HCT116 (cell line): ENCODE results near the gene ECEL1. TPM values are rescaled to one million over a fixed set of nuclear protein-coding genes. Genes with fewer than 3 reads are reported as not detected.

Source experiments
- ATAC-seq: fragments of 200-7000 bp; cut with Tn5 transposase; 2 replicates; pipeline ENCODE4 v1.9.1; 2020; ENCODE audit warnings: mild to moderate bottlenecking, moderate library complexity
- BruUV-seq: library from RNA; stranded (reverse); fragments of 400-500 nt; replicated peaks from 2 replicates; lab custom pipeline; 2021; lab: Mats Ljungman, UMichigan
- CTCF ChIA-PET: fragments of 300-600 bp; sonication (Branson Sonifier 250); formaldehyde crosslinking; loops from one replicate; lab custom pipeline; 2021; ENCODE audit warnings: antibody characterized with exemption; lab: Charles Lee
- POLR2A ChIA-PET: fragments of 300-600, 350-600 bp; sonication (Branson Sonifier 250); formaldehyde crosslinking; loops from one replicate; lab custom pipeline; 2021; ENCODE audit warnings: antibody characterized with exemption; lab: Charles Lee
- RAD21 ChIA-PET, 2 experiments: fragments of 300-600 bp; sonication (Branson Sonifier 250); formaldehyde crosslinking; loops; one replicate each; lab custom pipeline; 2023; ENCODE audit warnings: low total read pairs in 2 of 2; ENCODE audit not compliant: uncharacterized antibody in 2 of 2, unreplicated experiment in 2 of 2, low non-redundant PET in 1 of 2; lab: Charles Lee
- DNase-seq: peaks from one replicate; pipeline ENCODE4 v3.0.0-alpha.2; 2010; ENCODE audit warnings: low read depth, low spot score
- H2AFZ ChIP-seq: fragments of 200-600 bp; shearing (Covaris generic), sonication (generic); 2 replicates; pipeline ENCODE4 v1.6.1; 2017; ENCODE audit warnings: low read depth, mixed run types, mixed read lengths, antibody characterized with exemption, low read length; ENCODE audit not compliant: poor library complexity, severe bottlenecking
- H3K27ac ChIP-seq: 2 replicates; pipeline ENCODE4 v1.5.1; 2012; ENCODE audit warnings: low read depth, low read length
- H3K27me3 ChIP-seq: fragments of 200-600 bp; sonication (generic); 2 replicates; pipeline ENCODE4 v1.6.1; 2016; ENCODE audit warnings: mixed run types, low read length, mixed read lengths; ENCODE audit not compliant: insufficient read depth
- H3K36me3 ChIP-seq, 2 experiments: fragments of 200-500 bp in 1 of 2; fragments of 200-600 bp in 1 of 2; sonication (Bioruptor generic) in 1 of 2; sonication (generic) in 1 of 2; 2 replicates each; pipeline versions ENCODE4 v1.5.1 to v1.6.1; 2014 to 2016; ENCODE audit warnings: low read length in 2 of 2, inconsistent platforms in 1 of 2, mixed read lengths in 1 of 2, mixed run types in 1 of 2; ENCODE audit not compliant: insufficient read depth in 2 of 2, control insufficient read depth in 1 of 2
- H3K4me1 ChIP-seq, 2 experiments: fragments of 200-600 bp in 1 of 2; sonication (generic) in 1 of 2; 2 replicates each; pipeline versions ENCODE4 v1.5.1 to v1.6.1; 2012 to 2017; ENCODE audit warnings: low read length in 2 of 2, inconsistent platforms in 1 of 2, mild to moderate bottlenecking in 1 of 2, mixed read lengths in 1 of 2, mixed run types in 1 of 2, moderate library complexity in 1 of 2; ENCODE audit not compliant: insufficient read depth in 2 of 2, control insufficient read depth in 1 of 2
- H3K4me2 ChIP-seq: fragments of 200-600 bp; sonication (generic); 2 replicates; pipeline ENCODE4 v1.6.1; 2017; ENCODE audit warnings: mixed run types, low read length, mixed read lengths
- H3K4me3 ChIP-seq, 2 experiments: fragments of 200-600 bp in 1 of 2; sonication (generic) in 1 of 2; replicated peaks in 1 of 2; 2 replicates each; pipeline ENCODE4 v1.5.1; 2011 to 2016; ENCODE audit warnings: low read length in 2 of 2, control low read depth in 1 of 2, low read depth in 1 of 2, mild to moderate bottlenecking in 1 of 2, mixed read lengths in 1 of 2, mixed run types in 1 of 2
- H3K79me2 ChIP-seq: fragments of 200-600 bp; sonication (generic); 2 replicates; pipeline ENCODE4 v1.6.1; 2017; ENCODE audit warnings: mild to moderate bottlenecking, mixed run types, low read length, moderate library complexity, mixed read lengths; ENCODE audit not compliant: insufficient read depth
- H3K9ac ChIP-seq: fragments of 200-600 bp; sonication (generic); 2 replicates; pipeline ENCODE4 v1.6.1; 2016; ENCODE audit warnings: low read length, mixed read lengths
- H3K9me2 ChIP-seq: fragments of 200-600 bp; sonication (generic), shearing (Covaris generic); 2 replicates; pipeline ENCODE4 v1.6.1; 2017; ENCODE audit warnings: mixed run types, mild to moderate bottlenecking, moderate library complexity; ENCODE audit not compliant: insufficient read depth
- H3K9me3 ChIP-seq, 2 experiments: fragments of 200-500 bp in 1 of 2; fragments of 200-600 bp in 1 of 2; sonication (Bioruptor generic) in 1 of 2; sonication (generic) in 1 of 2; 2 replicates each; pipeline ENCODE4 v1.6.1; 2014 to 2017; ENCODE audit warnings: low read length in 2 of 2, mixed read lengths in 2 of 2, inconsistent platforms in 1 of 2, low read depth in 1 of 2, mild to moderate bottlenecking in 1 of 2, mixed run types in 1 of 2, moderate library complexity in 1 of 2; ENCODE audit not compliant: control insufficient read depth in 1 of 2, insufficient read depth in 1 of 2
- H4K20me1 ChIP-seq: fragments of 200-600 bp; sonication (generic), shearing (Covaris generic); 2 replicates; pipeline ENCODE4 v1.6.1; 2017; ENCODE audit warnings: mixed run types, mild to moderate bottlenecking, moderate library complexity; ENCODE audit not compliant: insufficient read depth
- CBX3 ChIP-seq: IDR thresholded peaks from 2 replicates; pipeline ENCODE4 v1.6.1; 2012; ENCODE audit warnings: low read depth
- CEBPB ChIP-seq: IDR thresholded peaks from 2 replicates; pipeline ENCODE4 v1.6.1; 2012; ENCODE audit warnings: low read depth
- EZH2phosphoT487 ChIP-seq: fragments of 200-600 bp; IDR thresholded peaks from 2 replicates; pipeline ENCODE4 v1.6.1; 2018; ENCODE audit warnings: antibody characterized with exemption, borderline replicate concordance
- POLR2A ChIP-seq: IDR thresholded peaks from 2 replicates; pipeline ENCODE4 v1.7.0; 2011; ENCODE audit warnings: borderline replicate concordance; ENCODE audit not compliant: insufficient read depth, insufficient read length; ENCODE audit errors: extremely low read depth
- YY1 ChIP-seq: IDR thresholded peaks from 2 replicates; pipeline ENCODE4 v1.6.1; 2011; ENCODE audit warnings: low read length, low read depth, moderate library complexity, mild to moderate bottlenecking; ENCODE audit not compliant: insufficient replicate concordance; ENCODE audit errors: extremely low read depth
- ZBTB33 ChIP-seq: IDR thresholded peaks from 2 replicates; pipeline ENCODE4 v1.6.1; 2011; ENCODE audit warnings: mild to moderate bottlenecking, low read length, moderate library complexity; ENCODE audit not compliant: insufficient replicate concordance; ENCODE audit errors: extremely low read depth
- intact Hi-C: fragments of 100-400 bp; cut with micrococcal nuclease; formaldehyde crosslinking; loops from 2 replicates; pipeline ENCODE4 v1.10.0; 2022
- total RNA-seq: library from RNA; stranded (reverse); gene quantifications from one replicate; pipeline ENCODE4 v1.2.1, GENCODE V29; 2021; ENCODE audit not compliant: unreplicated experiment
- TF ChIP-seq, protein P1 (sequence below): IDR thresholded peaks from 2 replicates; pipeline ENCODE4 v1.6.1; 2012; ENCODE audit warnings: low read depth
- TF ChIP-seq, protein P2 (sequence below): IDR thresholded peaks from 2 replicates; pipeline ENCODE4 v1.6.1; 2012

The ECEL1 gene
- total RNA-seq, 1 experiment from 2014 or later, result not detected

DNA sequence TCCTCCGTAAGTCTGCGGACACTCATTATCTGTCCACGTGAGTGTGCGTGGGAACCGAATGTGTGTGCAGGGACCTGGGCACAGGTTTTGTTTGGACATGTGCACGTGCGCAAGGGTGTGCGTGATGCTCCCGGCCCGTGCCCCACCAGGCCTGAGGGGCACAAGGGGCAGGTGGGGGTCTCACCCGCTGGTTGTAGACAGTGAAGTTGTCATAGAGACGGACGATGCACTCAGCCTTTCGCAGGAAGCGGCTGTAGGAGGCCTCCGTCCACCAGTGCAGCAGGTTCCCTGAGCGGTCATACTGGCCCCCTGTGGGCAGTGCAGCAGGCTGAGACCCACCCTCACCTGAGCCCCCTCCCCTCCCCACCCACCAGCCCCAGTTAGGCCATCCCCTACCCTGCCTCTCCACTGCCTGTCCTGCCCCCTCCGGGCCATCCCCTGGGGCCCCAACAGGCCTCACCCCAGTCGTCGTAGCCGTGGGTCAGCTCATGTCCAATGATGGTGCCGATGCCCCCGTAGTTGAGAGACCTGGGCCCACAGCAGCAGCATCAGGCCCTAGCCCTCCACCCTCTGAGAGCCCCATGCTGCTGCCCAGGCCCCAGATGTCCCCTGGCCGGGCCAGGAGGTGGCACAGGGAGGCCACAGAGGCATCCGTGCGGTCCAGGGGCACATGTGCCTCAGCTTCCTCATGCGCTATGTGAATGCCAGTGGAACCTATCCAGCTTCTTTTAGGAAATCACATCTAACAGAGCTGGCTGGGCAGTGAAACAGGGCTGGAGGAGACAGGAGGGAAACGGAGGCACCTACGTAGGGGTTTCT, 6.1 kb downstream of the ECEL1 start:
- H3K27me3 ChIP-seq, result no peaks in the 10 kb centered on the region
- ATAC-seq, result no peak

More for the DNA sequence above, 6.1 kb downstream of the ECEL1 start:
- ChIA-PET RAD21 (no interaction called here), POLR2A (interaction anchor here (0.6 kb wide), 1 partner anchor 9 kb away, joined by 4 read pairs; no protein-coding TSS in a partner anchor), CTCF (no interaction called here)
- no TSS peak for BruUV-seq
- H3K79me2 ChIP-seq, result no peaks in the 10 kb centered on the region
- no peak overlapping the region for H3K4me3 ChIP-seq
- DNase-seq, result no peak
- H3K27ac ChIP-seq, result no peak overlapping the region
- no peak overlapping the region for H3K9ac ChIP-seq
- no peaks in the 10 kb centered on the region for H4K20me1 ChIP-seq
- H3K4me1 ChIP-seq, result no peaks in the 10 kb centered on the region
- TF ChIP-seq CEBPB (no peak), CBX3 (no peak), POLR2A (no peak), ZBTB33 (no peak), EZH2phosphoT487 (no peak), YY1 (no peak)
- TF ChIP-seq, protein P1, sequence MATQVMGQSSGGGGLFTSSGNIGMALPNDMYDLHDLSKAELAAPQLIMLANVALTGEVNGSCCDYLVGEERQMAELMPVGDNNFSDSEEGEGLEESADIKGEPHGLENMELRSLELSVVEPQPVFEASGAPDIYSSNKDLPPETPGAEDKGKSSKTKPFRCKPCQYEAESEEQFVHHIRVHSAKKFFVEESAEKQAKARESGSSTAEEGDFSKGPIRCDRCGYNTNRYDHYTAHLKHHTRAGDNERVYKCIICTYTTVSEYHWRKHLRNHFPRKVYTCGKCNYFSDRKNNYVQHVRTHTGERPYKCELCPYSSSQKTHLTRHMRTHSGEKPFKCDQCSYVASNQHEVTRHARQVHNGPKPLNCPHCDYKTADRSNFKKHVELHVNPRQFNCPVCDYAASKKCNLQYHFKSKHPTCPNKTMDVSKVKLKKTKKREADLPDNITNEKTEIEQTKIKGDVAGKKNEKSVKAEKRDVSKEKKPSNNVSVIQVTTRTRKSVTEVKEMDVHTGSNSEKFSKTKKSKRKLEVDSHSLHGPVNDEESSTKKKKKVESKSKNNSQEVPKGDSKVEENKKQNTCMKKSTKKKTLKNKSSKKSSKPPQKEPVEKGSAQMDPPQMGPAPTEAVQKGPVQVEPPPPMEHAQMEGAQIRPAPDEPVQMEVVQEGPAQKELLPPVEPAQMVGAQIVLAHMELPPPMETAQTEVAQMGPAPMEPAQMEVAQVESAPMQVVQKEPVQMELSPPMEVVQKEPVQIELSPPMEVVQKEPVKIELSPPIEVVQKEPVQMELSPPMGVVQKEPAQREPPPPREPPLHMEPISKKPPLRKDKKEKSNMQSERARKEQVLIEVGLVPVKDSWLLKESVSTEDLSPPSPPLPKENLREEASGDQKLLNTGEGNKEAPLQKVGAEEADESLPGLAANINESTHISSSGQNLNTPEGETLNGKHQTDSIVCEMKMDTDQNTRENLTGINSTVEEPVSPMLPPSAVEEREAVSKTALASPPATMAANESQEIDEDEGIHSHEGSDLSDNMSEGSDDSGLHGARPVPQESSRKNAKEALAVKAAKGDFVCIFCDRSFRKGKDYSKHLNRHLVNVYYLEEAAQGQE, result no peak
- TF ChIP-seq, protein P2, sequence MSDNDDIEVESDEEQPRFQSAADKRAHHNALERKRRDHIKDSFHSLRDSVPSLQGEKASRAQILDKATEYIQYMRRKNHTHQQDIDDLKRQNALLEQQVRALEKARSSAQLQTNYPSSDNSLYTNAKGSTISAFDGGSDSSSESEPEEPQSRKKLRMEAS, result no peak
- H3K36me3 ChIP-seq, result no peaks in the 10 kb centered on the region
- intact Hi-C loops, result no loop called here
- no peaks in the 10 kb centered on the region for H3K9me3 ChIP-seq
- H3K4me2 ChIP-seq, result no peak overlapping the region
- no peaks in the 10 kb centered on the region for H3K9me2 ChIP-seq
- H2AFZ ChIP-seq, result no peak overlapping the region
